ENCODE results near the gene SMTNL2. TPM values are rescaled to one million over a fixed set of nuclear protein-coding genes. Genes with fewer than 3 reads are reported as not detected.
"Not testable (repeated sequence)": the region's sequence is repeated elsewhere in the genome, so short reads cannot be mapped to it uniquely, and the experiment has no call there.

SMTNL2 gene
- total RNA-seq, 2 donors from 2014 or later: not detected

GRCh38 chr17:4625181-4625617 is 40.9 kb downstream of the SMTNL2 start:
- no peak for ATAC-seq
- peaks cover 0 to 4% of the 10 kb centered on the region in 2 donors for H3K9me3 Mint-ChIP-seq
- no peak for DNase-seq (ENCODE audit: low spot score in 2 of 2)
- no peak overlapping the region for H3K27ac Mint-ChIP-seq
- H3K36me3 Mint-ChIP-seq: no peaks in the 10 kb centered on the region

- DNase-seq (ENCODE audit: low spot score in 2 of 2): no peak
- ATAC-seq: no peak
- H3K36me3 Mint-ChIP-seq: no peaks in the 10 kb centered on the region
- H3K9me3 Mint-ChIP-seq: peaks cover 0 to 4% of the 10 kb centered on the region in 2 donors
- H3K27ac Mint-ChIP-seq: no peak overlapping the region
Observed at GRCh38 chr17:4626734-4627256, 42.5 kb downstream of the SMTNL2 start.

- H3K36me3 Mint-ChIP-seq: no peaks in the 10 kb centered on the region
- H3K27ac Mint-ChIP-seq: no peak overlapping the region
- no peak for ATAC-seq
- DNase-seq (ENCODE audit: low spot score in 2 of 2): no peak
- no peaks in the 10 kb centered on the region for H3K9me3 Mint-ChIP-seq
Observed at GRCh38 chr17:4631431-4631830, 47.1 kb downstream of the SMTNL2 start.

- DNase-seq (ENCODE audit: low spot score in 2 of 2) (no peak), ATAC-seq (no peak)
- Mint-ChIP-seq H3K27ac (no peak overlapping the region), H3K36me3 (no peaks in the 10 kb centered on the region), H3K9me3 (no peaks in the 10 kb centered on the region)
Observed at GRCh38 chr17:4631836-4632580, 47.7 kb downstream of the SMTNL2 start.

- Mint-ChIP-seq H3K27ac (no peak overlapping the region), H3K9me3 (no peaks in the 10 kb centered on the region), H3K36me3 (no peaks in the 10 kb centered on the region)
- ATAC-seq: no peak
- no peak for DNase-seq (ENCODE audit: low spot score in 2 of 2)
Observed at GRCh38 chr17:4632581-4632920, 48.2 kb downstream of the SMTNL2 start.

GRCh38 chr17:4633643-4634042 is 49.3 kb downstream of the SMTNL2 start:
- ATAC-seq (no peak), DNase-seq (ENCODE audit: low spot score in 2 of 2) (no peak)
- no peak overlapping the region for H3K27ac Mint-ChIP-seq
- no peaks in the 10 kb centered on the region for H3K36me3 Mint-ChIP-seq
- H3K9me3 Mint-ChIP-seq: no peaks in the 10 kb centered on the region

GRCh38 chr17:4634976-4635375 is 50.6 kb downstream of the SMTNL2 start:
- Mint-ChIP-seq H3K36me3 (no peaks in the 10 kb centered on the region), H3K9me3 (no peaks in the 10 kb centered on the region), H3K27ac (no peak overlapping the region)
- DNase-seq (ENCODE audit: low spot score in 2 of 2) (no peak), ATAC-seq (no peak)

GRCh38 chr17:4635823-4636375 is 51.6 kb downstream of the SMTNL2 start:
- no peak for DNase-seq (ENCODE audit: low spot score in 2 of 2)
- peak in 1 of 2 donors; percentile 72 for ATAC-seq
- no peaks in the 10 kb centered on the region for H3K36me3 Mint-ChIP-seq

GRCh38 chr17:4636474-4637100 is 52.3 kb downstream of the SMTNL2 start:
- no peak for DNase-seq (ENCODE audit: low spot score in 2 of 2)
- no peak for ATAC-seq
- no peaks in the 10 kb centered on the region for H3K9me3 Mint-ChIP-seq
- no peak overlapping the region for H3K27ac Mint-ChIP-seq
- H3K36me3 Mint-ChIP-seq: peaks cover 0 to 2% of the 10 kb centered on the region in 2 donors

More at GRCh38 chr17:4635823-4636375, 51.6 kb downstream of the SMTNL2 start:
- no peaks in the 10 kb centered on the region for H3K9me3 Mint-ChIP-seq
- H3K27ac Mint-ChIP-seq: no peak overlapping the region

GRCh38 chr17:4638766-4639165 is 54.4 kb downstream of the SMTNL2 start:
- H3K9me3 Mint-ChIP-seq; ATAC-seq; DNase-seq (ENCODE audit: low spot score in 2 of 2); H3K36me3 Mint-ChIP-seq; H3K27ac Mint-ChIP-seq: not testable (repeated sequence)

- not testable (repeated sequence) for H3K36me3 Mint-ChIP-seq, H3K27ac Mint-ChIP-seq, H3K9me3 Mint-ChIP-seq
- ATAC-seq (peak; percentile 65 to 67), DNase-seq (ENCODE audit: low spot score in 2 of 2) (peak in 1 of 2 donors; percentile 37)
Observed at GRCh38 chr17:4639301-4640059, 55.2 kb downstream of the SMTNL2 start.

- H3K27ac Mint-ChIP-seq, H3K36me3 Mint-ChIP-seq, H3K9me3 Mint-ChIP-seq: not testable (repeated sequence)
- ATAC-seq (peak; percentile 58 to 71), DNase-seq (ENCODE audit: low spot score in 2 of 2) (peak in 1 of 2 donors; percentile 24)
Observed at GRCh38 chr17:4640569-4641188, 56.4 kb downstream of the SMTNL2 start.

- DNase-seq (ENCODE audit: low spot score in 2 of 2) (no peak), ATAC-seq (no peak)
- Mint-ChIP-seq H3K36me3 (peaks cover 0 to 10% of the 10 kb centered on the region in 2 donors), H3K9me3 (no peaks in the 10 kb centered on the region), H3K27ac (no peak within 1 kb of the TSS)
Observed at GRCh38 chr17:4641297-4642195, 57.2 kb downstream of the SMTNL2 start, which contains the start of gene ALOX15. ALOX15 (minus strand) TSS chr17:4641678; CDS start chr17:4641651, 27 bp downstream.

- ATAC-seq: no peak
- no peak overlapping the region for H3K27ac Mint-ChIP-seq
- no peak for DNase-seq (ENCODE audit: low spot score in 2 of 2)
- peaks cover 0 to 10% of the 10 kb centered on the region in 2 donors for H3K36me3 Mint-ChIP-seq
- H3K9me3 Mint-ChIP-seq: no peaks in the 10 kb centered on the region
Observed at GRCh38 chr17:4642286-4642685, 58.0 kb downstream of the SMTNL2 start.

- Mint-ChIP-seq H3K9me3 (no peaks in the 10 kb centered on the region), H3K36me3 (peaks cover 0 to 10% of the 10 kb centered on the region in 2 donors), H3K27ac (no peak overlapping the region)
- DNase-seq (ENCODE audit: low spot score in 2 of 2): no peak
- no peak for ATAC-seq
Observed at GRCh38 chr17:4643676-4644075, 59.3 kb downstream of the SMTNL2 start.

All from activated naive CD4-positive, alpha-beta T cell treated with anti-CD3 and anti-CD28 coated beads, Interleukin-2, amount 50 U/mL, for 72 hours (primary cell).